Astrocyte (in vitro differentiated cells and primary cell): ENCODE results near the gene ROBO2. TPM values are rescaled to one million over a fixed set of nuclear protein-coding genes. Genes with fewer than 3 reads are reported as not detected.

Experiments
- DNase-seq: peaks from one replicate; pipeline ENCODE4 v3.0.0-alpha.2; 2010; ENCODE audit warnings: low read depth
- FAIRE-seq: peaks from 2 replicates; lab custom pipeline; 2011; peaks lifted over from hg19 to GRCh38; lab: Jason Lieb, UNC
- H2AFZ ChIP-seq: 2 replicates; pipeline ENCODE4 v1.6.0; 2012; ENCODE audit warnings: low read depth, low read length, inconsistent platforms
- H3K27ac ChIP-seq: 2 replicates; pipeline ENCODE4 v1.5.1; 2011; ENCODE audit warnings: low read depth, low read length, inconsistent platforms
- H3K27me3 ChIP-seq: 2 replicates; pipeline ENCODE4 v1.6.0; 2011; ENCODE audit warnings: low read length, inconsistent platforms; ENCODE audit not compliant: insufficient read depth
- H3K36me3 ChIP-seq: 2 replicates; pipeline ENCODE4 v1.5.1; 2011; ENCODE audit warnings: low read length, inconsistent platforms; ENCODE audit not compliant: insufficient read depth
- H3K4me1 ChIP-seq: 2 replicates; pipeline ENCODE4 v1.5.1; 2011; ENCODE audit warnings: low read length, inconsistent platforms; ENCODE audit not compliant: insufficient read depth
- H3K4me2 ChIP-seq: 2 replicates; pipeline ENCODE4 v1.6.0; 2012; ENCODE audit warnings: low read length, inconsistent platforms
- H3K4me3 ChIP-seq: 2 replicates; pipeline ENCODE4 v1.5.1; 2011; ENCODE audit warnings: low read depth, mild to moderate bottlenecking, low read length, inconsistent platforms; ENCODE audit not compliant: insufficient read depth
- H3K79me2 ChIP-seq: 2 replicates; pipeline ENCODE4 v1.6.0; 2012; ENCODE audit warnings: mild to moderate bottlenecking, low read length, inconsistent platforms; ENCODE audit not compliant: insufficient read depth
- H3K9ac ChIP-seq: 2 replicates; pipeline ENCODE4 v1.6.0; 2012; ENCODE audit warnings: mild to moderate bottlenecking, low read length, inconsistent platforms
- H3K9me3 ChIP-seq: 2 replicates; pipeline ENCODE4 v1.5.1; 2012; ENCODE audit warnings: low read depth, mild to moderate bottlenecking, low read length, inconsistent platforms; ENCODE audit not compliant: insufficient read depth
- H4K20me1 ChIP-seq: 2 replicates; pipeline ENCODE4 v1.6.0; 2012; ENCODE audit warnings: low read length, inconsistent platforms; ENCODE audit not compliant: insufficient read depth
- H3K27ac Mint-ChIP-seq: one replicate; pipeline ENCODE4 v1.8.0; 2021; ENCODE audit warnings: mild to moderate bottlenecking, mixed read lengths; ENCODE audit not compliant: unreplicated experiment
- H3K27me3 Mint-ChIP-seq: one replicate; pipeline ENCODE4 v1.8.0; 2021; ENCODE audit warnings: low read depth, mixed read lengths; ENCODE audit not compliant: unreplicated experiment
- H3K36me3 Mint-ChIP-seq: one replicate; pipeline ENCODE4 v1.8.0; 2021; ENCODE audit warnings: low read depth, mixed read lengths; ENCODE audit not compliant: unreplicated experiment
- H3K4me1 Mint-ChIP-seq: one replicate; pipeline ENCODE4 v1.8.0; 2021; ENCODE audit warnings: low read depth, mixed read lengths; ENCODE audit not compliant: unreplicated experiment
- H3K4me3 Mint-ChIP-seq: one replicate; pipeline ENCODE4 v1.8.0; 2021; ENCODE audit warnings: mild to moderate bottlenecking, moderate library complexity, mixed read lengths; ENCODE audit not compliant: unreplicated experiment
- H3K9me3 Mint-ChIP-seq: one replicate; pipeline ENCODE4 v1.8.0; 2021; ENCODE audit warnings: mild to moderate bottlenecking, mixed read lengths; ENCODE audit not compliant: unreplicated experiment
- EZH2 ChIP-seq: IDR thresholded peaks from 2 replicates; pipeline ENCODE4 v1.6.1; 2012; ENCODE audit warnings: mild to moderate bottlenecking, low read length, inconsistent platforms; ENCODE audit not compliant: insufficient read depth
- total RNA-seq: library from RNA; stranded (reverse); gene quantifications from 2 replicates; pipeline ENCODE4 v1.2.1, GENCODE V29; 2021
- TF ChIP-seq, protein P1 (sequence below): IDR thresholded peaks from 2 replicates; pipeline ENCODE4 v1.5.1; 2011; ENCODE audit warnings: low read depth, mild to moderate bottlenecking, inconsistent platforms, low read length, moderate library complexity; ENCODE audit not compliant: insufficient read depth

ROBO2 gene
- total RNA-seq, 1 donor from 2014 or later: 1.4 TPM

DNA sequence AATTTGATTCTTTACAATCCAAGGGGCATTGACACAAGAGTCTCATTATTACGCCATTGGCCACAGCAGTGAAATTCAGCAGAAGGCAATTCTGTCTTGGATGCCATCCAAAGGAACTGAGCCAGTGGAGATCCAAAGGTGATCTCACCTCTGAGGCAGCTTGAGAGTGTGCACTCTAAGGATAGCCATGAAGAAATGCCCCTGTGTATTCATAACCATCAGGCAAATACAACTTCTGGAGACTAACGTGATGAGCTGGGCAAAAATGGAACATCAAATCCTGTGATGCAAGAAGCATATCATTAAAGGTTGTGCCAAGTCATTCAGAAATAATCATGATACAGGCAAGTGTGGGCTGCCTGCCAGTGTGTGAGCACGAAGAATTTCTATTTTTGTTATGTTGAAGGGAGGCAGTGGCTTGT is 41.4 kb downstream of the ROBO2 start:
- DNase-seq (peak; percentile 56), FAIRE-seq (no peak)
- no peak overlapping the region for H3K4me3 Mint-ChIP-seq
- no peaks in the 10 kb centered on the region for H3K27me3 Mint-ChIP-seq
- no peak overlapping the region for H3K27ac ChIP-seq
- no peak overlapping the region for H3K9ac ChIP-seq
- H2AFZ ChIP-seq: peak overlapping the region; percentile 9
- no peak for TF ChIP-seq EZH2
- TF ChIP-seq, protein P1, sequence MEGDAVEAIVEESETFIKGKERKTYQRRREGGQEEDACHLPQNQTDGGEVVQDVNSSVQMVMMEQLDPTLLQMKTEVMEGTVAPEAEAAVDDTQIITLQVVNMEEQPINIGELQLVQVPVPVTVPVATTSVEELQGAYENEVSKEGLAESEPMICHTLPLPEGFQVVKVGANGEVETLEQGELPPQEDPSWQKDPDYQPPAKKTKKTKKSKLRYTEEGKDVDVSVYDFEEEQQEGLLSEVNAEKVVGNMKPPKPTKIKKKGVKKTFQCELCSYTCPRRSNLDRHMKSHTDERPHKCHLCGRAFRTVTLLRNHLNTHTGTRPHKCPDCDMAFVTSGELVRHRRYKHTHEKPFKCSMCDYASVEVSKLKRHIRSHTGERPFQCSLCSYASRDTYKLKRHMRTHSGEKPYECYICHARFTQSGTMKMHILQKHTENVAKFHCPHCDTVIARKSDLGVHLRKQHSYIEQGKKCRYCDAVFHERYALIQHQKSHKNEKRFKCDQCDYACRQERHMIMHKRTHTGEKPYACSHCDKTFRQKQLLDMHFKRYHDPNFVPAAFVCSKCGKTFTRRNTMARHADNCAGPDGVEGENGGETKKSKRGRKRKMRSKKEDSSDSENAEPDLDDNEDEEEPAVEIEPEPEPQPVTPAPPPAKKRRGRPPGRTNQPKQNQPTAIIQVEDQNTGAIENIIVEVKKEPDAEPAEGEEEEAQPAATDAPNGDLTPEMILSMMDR: no peak
- H3K36me3 ChIP-seq: no peaks in the 10 kb centered on the region
- H3K4me1 ChIP-seq: peaks cover 7% of the 10 kb centered on the region
- peak overlapping the region; percentile 20 for H3K4me2 ChIP-seq
- no peaks in the 10 kb centered on the region for H4K20me1 ChIP-seq
- H3K9me3 ChIP-seq: no peaks in the 10 kb centered on the region
- no peaks in the 10 kb centered on the region for H3K36me3 Mint-ChIP-seq
- H3K27me3 ChIP-seq: no peaks in the 10 kb centered on the region
- H3K4me3 ChIP-seq: no peak overlapping the region
- H3K4me1 Mint-ChIP-seq: peaks cover 1% of the 10 kb centered on the region
- H3K27ac Mint-ChIP-seq: no peak overlapping the region
- no peaks in the 10 kb centered on the region for H3K9me3 Mint-ChIP-seq
- no peaks in the 10 kb centered on the region for H3K79me2 ChIP-seq

DNA sequence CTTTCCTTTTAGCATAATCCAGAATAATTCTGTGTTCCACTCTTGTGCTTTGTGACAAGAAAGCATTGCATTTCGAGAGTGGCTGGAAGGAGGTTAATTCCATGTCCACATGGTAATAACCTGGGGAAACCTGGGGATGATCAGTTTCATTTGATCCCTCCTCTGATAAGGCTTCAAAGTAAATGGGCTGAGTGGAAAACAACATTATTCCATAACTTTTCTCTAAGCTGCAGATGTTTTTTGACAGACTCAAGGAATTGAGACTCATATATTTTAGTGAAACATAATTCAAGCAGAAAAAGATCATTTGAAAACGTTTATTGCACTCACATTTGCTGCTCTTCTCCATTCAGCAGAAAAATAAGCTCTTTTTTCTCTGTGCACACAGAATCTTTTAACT is 44.6 kb downstream of the ROBO2 start:
- no peaks in the 10 kb centered on the region for H3K27me3 Mint-ChIP-seq
- FAIRE-seq: no peak
- Histone ChIP-seq H3K9ac (no peak overlapping the region), H2AFZ (no peak overlapping the region), H3K4me1 (peaks cover 7% of the 10 kb centered on the region), H3K9me3 (no peaks in the 10 kb centered on the region), H3K79me2 (no peaks in the 10 kb centered on the region), H3K27me3 (no peaks in the 10 kb centered on the region), H3K4me3 (no peak overlapping the region), H3K27ac (no peak overlapping the region), H3K4me2 (no peak overlapping the region), H3K36me3 (no peaks in the 10 kb centered on the region), H4K20me1 (no peaks in the 10 kb centered on the region)
- H3K4me1 Mint-ChIP-seq: peaks cover 1% of the 10 kb centered on the region
- H3K9me3 Mint-ChIP-seq: no peaks in the 10 kb centered on the region
- H3K36me3 Mint-ChIP-seq: no peaks in the 10 kb centered on the region
- no peak overlapping the region for H3K27ac Mint-ChIP-seq
- no peak for DNase-seq
- H3K4me3 Mint-ChIP-seq: no peak overlapping the region
- TF ChIP-seq, protein P1: no peak
- no peak for TF ChIP-seq EZH2

DNA sequence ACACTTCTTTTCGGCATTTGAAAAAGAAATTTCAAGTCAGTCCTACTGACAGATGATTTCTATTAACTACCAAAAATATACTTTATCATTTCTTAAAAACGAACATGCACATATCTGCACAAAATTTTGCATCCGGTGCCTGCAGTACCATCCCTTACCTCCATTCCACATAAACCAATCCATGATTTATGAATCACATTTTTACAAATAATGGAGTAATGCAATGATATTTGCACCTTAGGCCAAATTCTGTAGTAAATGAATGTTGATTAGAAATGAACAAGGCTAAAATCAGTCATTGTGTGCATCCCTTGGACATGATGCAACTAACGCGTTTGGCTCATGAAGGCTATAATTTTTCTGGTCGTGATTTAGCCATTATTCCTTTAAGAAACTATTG is 46.5 kb downstream of the ROBO2 start:
- Histone ChIP-seq H3K27me3 (no peaks in the 10 kb centered on the region), H3K9ac (no peak overlapping the region), H3K4me3 (no peak overlapping the region), H3K9me3 (no peaks in the 10 kb centered on the region), H4K20me1 (no peaks in the 10 kb centered on the region), H3K36me3 (no peaks in the 10 kb centered on the region), H2AFZ (no peak overlapping the region), H3K4me1 (peaks cover 4% of the 10 kb centered on the region), H3K27ac (no peak overlapping the region), H3K4me2 (no peak overlapping the region), H3K79me2 (no peaks in the 10 kb centered on the region)
- H3K9me3 Mint-ChIP-seq: no peaks in the 10 kb centered on the region
- no peaks in the 10 kb centered on the region for H3K36me3 Mint-ChIP-seq
- no peaks in the 10 kb centered on the region for H3K4me1 Mint-ChIP-seq
- no peak for DNase-seq
- H3K27me3 Mint-ChIP-seq: no peaks in the 10 kb centered on the region
- no peak overlapping the region for H3K4me3 Mint-ChIP-seq
- TF ChIP-seq EZH2: no peak
- TF ChIP-seq, protein P1: no peak
- no peak for FAIRE-seq
- no peak overlapping the region for H3K27ac Mint-ChIP-seq
